ENCODE data around the gene POLR2E. TPM values are rescaled to one million over a fixed set of nuclear protein-coding genes. Genes with fewer than 3 reads are reported as not detected.
A peak's percentile ranks its signal among the peaks of the same experiment; 100 is the strongest.

POLR2E gene
- total RNA-seq, 4 donors from 2014 or later, result 81.6 to 136 (median 121) TPM

- Histone ChIP-seq H3K4me3 (no peak overlapping the region), H3K4me1 (peaks cover 0 to 33% (median 1%) of the 10 kb centered on the region in 4 donors), H3K9me3 (no peaks in the 10 kb centered on the region), H3K36me3 (peaks cover 0 to 99% (median 51%) of the 10 kb centered on the region in 3 donors), H3K27me3 (no peaks in the 10 kb centered on the region), H3K27ac (peak overlapping the region in 1 of 4 donors; percentile 4)
- 38 to 52% methylated on average over 21 of the region's 21 CpGs for WGBS, 2 donors
- no peak for DNase-seq (ENCODE audit: low spot score in 2 of 2)
- TF ChIP-seq POLR2A (IDR thresholded peaks at IDR 0.05) (no peak), CTCF (IDR thresholded peaks at IDR 0.05) (no peak), EP300 (IDR thresholded peaks at IDR 0.05) (no peak)
Observed at GRCh38 chr19:1122972-1123363, 27.8 kb upstream of the POLR2E start.

GRCh38 chr19:1122021-1122971 lies 27.1 kb upstream of the POLR2E start:
- H3K4me3 ChIP-seq, result no peak overlapping the region
- H3K27me3 ChIP-seq, result no peaks in the 10 kb centered on the region
- TF ChIP-seq POLR2A (IDR thresholded peaks at IDR 0.05) (no peak), EP300 (IDR thresholded peaks at IDR 0.05) (no peak), CTCF (IDR thresholded peaks at IDR 0.05) (no peak)
- DNase-seq (ENCODE audit: low spot score in 2 of 2), result no peak
- 94 to 95% methylated on average over 36 to 57 of the region's 63 CpGs for WGBS, 2 donors
- peaks cover 0 to 99% (median 52%) of the 10 kb centered on the region in 3 donors for H3K36me3 ChIP-seq
- H3K4me1 ChIP-seq, result peaks cover 0 to 26% (median 1%) of the 10 kb centered on the region in 4 donors
- no peaks in the 10 kb centered on the region for H3K9me3 ChIP-seq
- H3K27ac ChIP-seq, result peak overlapping the region in 1 of 4 donors; percentile 4

GRCh38 chr19:1121395-1121794 lies 26.2 kb upstream of the POLR2E start:
- Histone ChIP-seq H3K27ac (no peak overlapping the region), H3K4me3 (no peak overlapping the region), H3K9me3 (no peaks in the 10 kb centered on the region), H3K27me3 (no peaks in the 10 kb centered on the region), H3K4me1 (peaks cover 0 to 17% (median 1%) of the 10 kb centered on the region in 4 donors), H3K36me3 (peaks cover 0 to 99% (median 47%) of the 10 kb centered on the region in 3 donors)
- DNase-seq (ENCODE audit: low spot score in 2 of 2), result no peak
- no peak for TF ChIP-seq CTCF (IDR thresholded peaks at IDR 0.05)
- 89 to 95% methylated on average over 5 to 10 of the region's 10 CpGs for WGBS, 2 donors

- peaks cover 0 to 100% (median 47%) of the 10 kb centered on the region in 3 donors for H3K36me3 ChIP-seq
- WGBS, 2 donors, result 85 to 87% methylated on average over 29 to 46 of the region's 50 CpGs
- H3K4me3 ChIP-seq, result no peak overlapping the region
- H3K27ac ChIP-seq, result no peak overlapping the region
- TF ChIP-seq POLR2A (IDR thresholded peaks at IDR 0.05) (no peak), CTCF (IDR thresholded peaks at IDR 0.05) (no peak), EP300 (IDR thresholded peaks at IDR 0.05) (no peak)
- H3K9me3 ChIP-seq, result no peaks in the 10 kb centered on the region
- DNase-seq (ENCODE audit: low spot score in 2 of 2), result no peak
- peaks cover 0 to 13% (median 1%) of the 10 kb centered on the region in 4 donors for H3K4me1 ChIP-seq
- no peaks in the 10 kb centered on the region for H3K27me3 ChIP-seq
Observed at GRCh38 chr19:1119475-1120217, 24.5 kb upstream of the POLR2E start.
